H1 (cell line): ENCODE results near the gene NGFR. TPM values are rescaled to one million over a fixed set of nuclear protein-coding genes. Genes with fewer than 3 reads are reported as not detected.

Source experiments
- CTCF ChIA-PET: fragments of 300-600 bp; sonication (Branson Sonifier 250); formaldehyde crosslinking; loops from one replicate; lab custom pipeline; 2021; ENCODE audit not compliant: partially characterized antibody; lab: Charles Lee
- POLR2A ChIA-PET: fragments of 300-600 bp; sonication (Branson Sonifier 250); formaldehyde crosslinking; loops from one replicate; lab custom pipeline; 2021; ENCODE audit warnings: inconsistent platforms; ENCODE audit not compliant: partially characterized antibody; lab: Charles Lee
- DNase-seq, 2 experiments: peaks; one replicate each; pipeline versions ENCODE4 v3.0.0 to v3.0.0-alpha.2; 2010 to 2022; ENCODE audit warnings: low spot score in 2 of 2, low read depth in 1 of 2, mixed read lengths in 1 of 2
- FAIRE-seq: peaks from 2 replicates; lab custom pipeline; 2011; peaks lifted over from hg19 to GRCh38; lab: Jason Lieb, UNC
- H2AFZ ChIP-seq: 2 replicates; pipeline ENCODE4 v1.8.1; 2012; ENCODE audit warnings: low read length, inconsistent platforms
- H2AK5ac ChIP-seq: 2 replicates; pipeline ENCODE4 v1.6.1; 2013; ENCODE audit warnings: low read depth, low read length
- H2BK120ac ChIP-seq: replicated peaks from 2 replicates; pipeline ENCODE3; 2013; ENCODE audit warnings: low read depth, low read length, inconsistent platforms
- H2BK12ac ChIP-seq: 2 replicates; pipeline ENCODE4 v1.6.1; 2013; ENCODE audit warnings: low read depth, low read length
- H2BK15ac ChIP-seq: 2 replicates; pipeline ENCODE4 v1.6.1; 2013; ENCODE audit warnings: low read length
- H2BK20ac ChIP-seq: 2 replicates; pipeline ENCODE4 v1.6.1; 2013; ENCODE audit warnings: low read length
- H2BK5ac ChIP-seq: 2 replicates; pipeline ENCODE4 v1.6.1; 2013; ENCODE audit warnings: low read depth, low read length
- H3K14ac ChIP-seq: 2 replicates; pipeline ENCODE4 v1.6.1; 2013; ENCODE audit warnings: inconsistent platforms; ENCODE audit not compliant: insufficient read length
- H3K18ac ChIP-seq: 2 replicates; pipeline ENCODE4 v1.6.1; 2013; ENCODE audit warnings: low read length; ENCODE audit errors: extremely low read depth
- H3K23ac ChIP-seq: 2 replicates; pipeline ENCODE4 v1.6.1; 2013; ENCODE audit warnings: inconsistent platforms; ENCODE audit not compliant: insufficient read length
- H3K23me2 ChIP-seq: 2 replicates; pipeline ENCODE4 v1.6.1; 2013; ENCODE audit warnings: low read depth, low read length
- H3K27ac ChIP-seq: 2 replicates; pipeline ENCODE4 v1.6.1; 2011; ENCODE audit warnings: low read depth, low read length, inconsistent platforms
- H3K27me3 ChIP-seq, 4 experiments: replicated peaks in 1 of 4; 1 replicate in 1 of 4; 2 replicates in 3 of 4; pipeline versions ENCODE4 v1.6.1 to v1.8.1; 2011 to 2013; ENCODE audit warnings: low read length in 3 of 4, mild to moderate bottlenecking in 3 of 4, inconsistent platforms in 2 of 4, mixed read lengths in 2 of 4, moderate library complexity in 1 of 4; ENCODE audit not compliant: control insufficient read depth in 3 of 4, insufficient read depth in 3 of 4; ENCODE audit errors: extremely low read depth in 1 of 4
- H3K36me3 ChIP-seq, 4 experiments: 2 replicates each; pipeline versions ENCODE4 v1.6.1 to v1.8.1; 2011 to 2013; ENCODE audit warnings: mild to moderate bottlenecking in 4 of 4, low read length in 3 of 4, moderate library complexity in 2 of 4, control low read depth in 1 of 4, inconsistent platforms in 1 of 4; ENCODE audit not compliant: insufficient read depth in 4 of 4, control insufficient read depth in 2 of 4
- H3K4ac ChIP-seq: replicated peaks from 2 replicates; pipeline ENCODE3; 2013; ENCODE audit warnings: low read length, low read depth, mixed read lengths, inconsistent platforms; ENCODE audit not compliant: insufficient read length
- H3K4me1 ChIP-seq, 4 experiments: replicated peaks in 1 of 4; 1 replicate in 1 of 4; 2 replicates in 3 of 4; pipeline versions ENCODE4 v1.6.1 to v1.8.1; 2011 to 2013; ENCODE audit warnings: low read length in 3 of 4, inconsistent platforms in 2 of 4, mixed read lengths in 1 of 4; ENCODE audit not compliant: insufficient read depth in 4 of 4, control insufficient read depth in 3 of 4
- H3K4me2 ChIP-seq, 2 experiments: 2 replicates each; pipeline versions ENCODE4 v1.6.1 to v1.8.1; 2011 to 2013; ENCODE audit warnings: low read depth in 2 of 2, low read length in 2 of 2, control low read depth in 1 of 2, inconsistent platforms in 1 of 2, mild to moderate bottlenecking in 1 of 2; ENCODE audit not compliant: insufficient read depth in 1 of 2
- H3K4me3 ChIP-seq, 4 experiments: fragments of 200-600, 300-600 bp in 1 of 4; sonication (generic), shearing (Covaris generic), sonication (Bioruptor Twin) in 1 of 4; 2 replicates each; pipeline versions ENCODE4 v1.5.1 to v1.8.1; 2011 to 2016; ENCODE audit warnings: low read length in 4 of 4, low read depth in 3 of 4, control low read depth in 2 of 4, inconsistent platforms in 2 of 4, mild to moderate bottlenecking in 2 of 4, mixed read lengths in 1 of 4, moderate library complexity in 1 of 4; ENCODE audit not compliant: insufficient read depth in 2 of 4; ENCODE audit errors: extremely low read depth in 1 of 4
- H3K56ac ChIP-seq: replicated peaks from 2 replicates; pipeline ENCODE3; 2013; ENCODE audit warnings: low read depth, mild to moderate bottlenecking, mixed read lengths, low read length, inconsistent platforms; ENCODE audit not compliant: insufficient read length
- H3K79me1 ChIP-seq: 2 replicates; pipeline ENCODE4 v1.6.1; 2013; ENCODE audit warnings: low read depth, low read length, control low read depth
- H3K79me2 ChIP-seq, 2 experiments: 2 replicates each; pipeline versions ENCODE4 v1.6.1 to v1.8.1; 2012 to 2013; ENCODE audit warnings: low read length in 2 of 2, mild to moderate bottlenecking in 2 of 2, inconsistent platforms in 1 of 2; ENCODE audit not compliant: insufficient read depth in 2 of 2, control insufficient read depth in 1 of 2
- H3K9ac ChIP-seq, 4 experiments: replicated peaks in 1 of 4; 1 replicate in 1 of 4; 2 replicates in 3 of 4; pipeline versions ENCODE4 v1.6.1 to v1.8.1; 2011 to 2013; ENCODE audit warnings: low read depth in 3 of 4, low read length in 3 of 4, control low read depth in 2 of 4, mild to moderate bottlenecking in 2 of 4, moderate library complexity in 2 of 4, inconsistent platforms in 1 of 4; ENCODE audit errors: extremely low read depth in 1 of 4
- H3K9me3 ChIP-seq, 2 experiments: 2 replicates each; pipeline versions ENCODE4 v1.6.1 to v1.8.1; 2012 to 2013; ENCODE audit warnings: mild to moderate bottlenecking in 2 of 2, moderate library complexity in 2 of 2, control low read depth in 1 of 2, inconsistent platforms in 1 of 2, low read depth in 1 of 2, low read length in 1 of 2, mixed read lengths in 1 of 2; ENCODE audit not compliant: insufficient read depth in 2 of 2
- H4K20me1 ChIP-seq, 2 experiments: replicated peaks in 1 of 2; 2 replicates each; pipeline versions ENCODE3 to v1.8.1; 2011 to 2013; ENCODE audit warnings: inconsistent platforms in 2 of 2, low read length in 2 of 2, mild to moderate bottlenecking in 1 of 2; ENCODE audit not compliant: insufficient read depth in 2 of 2, control insufficient read depth in 1 of 2
- H4K5ac ChIP-seq: 2 replicates; pipeline ENCODE4 v1.6.1; 2013; ENCODE audit warnings: low read length, low read depth, mixed read lengths, inconsistent platforms; ENCODE audit not compliant: insufficient read length
- H4K8ac ChIP-seq: 2 replicates; pipeline ENCODE4 v1.8.0; 2013; ENCODE audit warnings: mild to moderate bottlenecking, moderate library complexity, low read length, inconsistent platforms; ENCODE audit not compliant: insufficient read depth; ENCODE audit errors: extremely low read depth
- H4K91ac ChIP-seq: replicated peaks from 2 replicates; pipeline ENCODE3; 2013; ENCODE audit warnings: low read length, mixed read lengths, inconsistent platforms; ENCODE audit not compliant: insufficient read length
- BRCA1 ChIP-seq: IDR thresholded peaks from 2 replicates; pipeline ENCODE4 v1.6.1; 2012; ENCODE audit warnings: low read depth, low read length, improper control_type of control experiment
- CBX5 ChIP-seq: fragments of 300-800, 300-1000 bp; sonication (generic); IDR thresholded peaks from 2 replicates; pipeline ENCODE4 v1.7.1; 2016; ENCODE audit warnings: antibody characterized with exemption, low read length, low read depth
- CEBPB ChIP-seq: IDR thresholded peaks from 2 replicates; pipeline ENCODE4 v1.6.1; 2012; ENCODE audit warnings: low read depth, low read length
- CREB1 ChIP-seq: IDR thresholded peaks from 2 replicates; pipeline ENCODE4 v1.6.1; 2012; ENCODE audit warnings: inconsistent platforms
- GABPA ChIP-seq: IDR thresholded peaks from 2 replicates; pipeline ENCODE4 v1.6.1; 2011; ENCODE audit warnings: mild to moderate bottlenecking, low read length, moderate library complexity, borderline replicate concordance; ENCODE audit not compliant: insufficient read depth
- GTF2F1 ChIP-seq: IDR thresholded peaks from 2 replicates; pipeline ENCODE4 v1.6.1; 2012; ENCODE audit warnings: low read depth, low read length, improper control_type of control experiment, borderline replicate concordance
- JUN ChIP-seq: IDR thresholded peaks from 2 replicates; pipeline ENCODE4 v1.6.1; 2011; ENCODE audit warnings: low read depth, mild to moderate bottlenecking, improper control_type of control experiment, low read length
- JUND ChIP-seq: IDR thresholded peaks from 2 replicates; pipeline ENCODE4 v1.6.1; 2011; ENCODE audit warnings: mild to moderate bottlenecking, improper control_type of control experiment, low read length
- MAFK ChIP-seq: IDR thresholded peaks from 2 replicates; pipeline ENCODE4 v1.6.1; 2012; ENCODE audit warnings: low read depth, mild to moderate bottlenecking, improper control_type of control experiment, low read length
- POU5F1 ChIP-seq: IDR thresholded peaks from 2 replicates; pipeline ENCODE4 v1.6.1; 2011; ENCODE audit warnings: low read depth, mild to moderate bottlenecking, low read length, moderate library complexity
- RBBP5 ChIP-seq: IDR thresholded peaks from 2 replicates; pipeline ENCODE4 v1.7.1; 2012; ENCODE audit warnings: low read depth, mild to moderate bottlenecking, inconsistent platforms, low read length, moderate library complexity, borderline replicate concordance
- RNF2 ChIP-seq: fragments of 200-900, 300-1000 bp; sonication (generic); IDR thresholded peaks from 2 replicates; pipeline ENCODE4 v1.7.1; 2016; ENCODE audit warnings: borderline replicate concordance, low read depth, mild to moderate bottlenecking, antibody characterized with exemption, low read length; ENCODE audit not compliant: poor library complexity, severe bottlenecking; ENCODE audit errors: missing control alignments
- SP4 ChIP-seq: IDR thresholded peaks from 2 replicates; pipeline ENCODE4 v1.6.1; 2012; ENCODE audit warnings: low read length, inconsistent platforms
- SRF ChIP-seq: IDR thresholded peaks from 2 replicates; pipeline ENCODE4 v1.6.1; 2011; ENCODE audit warnings: mild to moderate bottlenecking, low read depth, low read length, moderate library complexity
- SUZ12 ChIP-seq: fragments of 200-600 bp; sonication (generic); IDR thresholded peaks from 2 replicates; pipeline ENCODE4 v1.6.1; 2012; ENCODE audit warnings: mild to moderate bottlenecking, inconsistent platforms, low read length, moderate library complexity, mixed read lengths
- WGBS, 2 experiments: shearing (Covaris generic) in 1 of 2; methylation state at CpG; one replicate each; pipeline versions ENCODE4 v1.1.6 to v1.1.7; 2013 to 2015; ENCODE audit warnings: low lambda C conversion rate in 2 of 2, mixed read lengths in 2 of 2, inconsistent platforms in 1 of 2, low coverage in 1 of 2, missing lambda C conversion rate in 1 of 2; ENCODE audit not compliant: insufficient replicate concordance in 2 of 2, insufficient coverage in 1 of 2, insufficient read length in 1 of 2; ENCODE audit errors: extremely low coverage in 1 of 2, missing lambda C conversion rate in 1 of 2; 5-methylcytosine and 5-hydroxymethylcytosine counted together
- polyA plus RNA-seq, 7 experiments: library from polyadenylated mRNA; depleted of rRNA in 3 of 7; stranded (reverse) in 5 of 7; unstranded in 2 of 7; fragments of >200 nt in 5 of 7; fragments of 200-250 nt in 2 of 7; gene quantifications; 1 replicate in 5 of 7; 2 replicates in 1 of 7; 4 replicates in 1 of 7; pipeline versions ENCODE4 v1.2.1 to v1.2.3, GENCODE V29; 2011 to 2013; ENCODE audit warnings: missing spikeins in 2 of 7, mixed read lengths in 2 of 7
- total RNA-seq: library from RNA; stranded (reverse); fragmentation: NEBNext Ultra II Directional; extraction: Animal tissue kit (Norgen Biotek cat#: 25700); gene quantifications from 2 replicates; pipeline ENCODE4 v1.2.1, GENCODE V29; 2021

NGFR gene
- total and polyA plus RNA-seq, 2 of the 8 experiments (the other 6 are each of a cell fraction or from before 2014, with no cell fraction given) = 8.1 to 10.3 TPM

GRCh38 chr17:49523196-49523595 is 28.1 kb downstream of the NGFR start:
- Histone ChIP-seq H3K9ac (no peak overlapping the region), H3K4ac (no peak overlapping the region), H3K27me3 (no peaks in the 10 kb centered on the region), H3K4me2 (no peak overlapping the region), H2BK15ac (no peak overlapping the region), H3K23ac (no peak overlapping the region), H3K56ac (no peak overlapping the region), H2BK20ac (no peak overlapping the region), H3K27ac (no peak overlapping the region), H4K20me1 (no peaks in the 10 kb centered on the region), H2BK5ac (no peak overlapping the region), H4K8ac (no peak overlapping the region), H2BK12ac (no peak overlapping the region), H3K4me1 (peaks cover 0 to 6% (median 0%) of the 10 kb centered on the region in 4 experiments; a peak in 3 of 7 replicates), H3K9me3 (no peaks in the 10 kb centered on the region), H4K91ac (no peak overlapping the region), H3K4me3 (no peak overlapping the region), H2AFZ (no peak overlapping the region), H2AK5ac (no peak overlapping the region), H3K23me2 (no peaks in the 10 kb centered on the region), H2BK120ac (no peak overlapping the region), H3K79me2 (no peaks in the 10 kb centered on the region), H3K79me1 (no peaks in the 10 kb centered on the region), H3K18ac (no peak overlapping the region), H3K36me3 (no peaks in the 10 kb centered on the region), H4K5ac (no peak overlapping the region), H3K14ac (no peak overlapping the region)
- POLR2A ChIA-PET = interaction anchor here (1.4 kb wide), 1 partner anchor 109 kb away, joined by 3 read pairs; the partner anchor contains the start of gene PHB1
- CTCF ChIA-PET = interaction anchor here (0.9 to 4.7 kb wide), 12 partner anchors 8 to 115 kb away, joined by 3 to 44 read pairs (median 4); partner anchors contain the start of gene NGFR
- TF ChIP-seq MAFK (no peak), POU5F1 (no peak), JUN (no peak), RBBP5 (no peak), GABPA (no peak), SUZ12 (no peak), SP4 (no peak), RNF2 (no peak), GTF2F1 (no peak), CEBPB (no peak), JUND (no peak), CBX5 (no peak), BRCA1 (no peak), CREB1 (no peak), SRF (no peak)
- FAIRE-seq = no peak
- DNase-seq = no peak
- WGBS, 2 experiments = 96% methylated on average over 2 of the region's 5 CpGs; no CpG with 5 or more reads in 1 of the 2 experiments
